Ishikawa (cell line): ENCODE measurements around the gene CD300LD.

Experiments
- CEBPB ChIP-seq: IDR thresholded peaks from 2 replicates; pipeline ENCODE4 v1.6.1; 2012
- CREB1 ChIP-seq: IDR thresholded peaks from 2 replicates; pipeline ENCODE4 v1.6.1; 2012; ENCODE audit warnings: low read depth
- EGR1 ChIP-seq: IDR thresholded peaks from 2 replicates; pipeline ENCODE4 v1.6.1; 2012
- EP300 ChIP-seq: IDR thresholded peaks from 2 replicates; pipeline ENCODE4 v1.6.1; 2012; ENCODE audit warnings: borderline replicate concordance
- FOXM1 ChIP-seq: IDR thresholded peaks from 2 replicates; pipeline ENCODE4 v1.6.1; 2012; ENCODE audit warnings: low read depth, borderline replicate concordance
- MAX ChIP-seq: IDR thresholded peaks from 2 replicates; pipeline ENCODE4 v1.6.1; 2012
- NFIC ChIP-seq: IDR thresholded peaks from 2 replicates; pipeline ENCODE4 v1.6.1; 2012
- RAD21 ChIP-seq: IDR thresholded peaks from 2 replicates; pipeline ENCODE4 v1.6.1; 2012; ENCODE audit warnings: low read depth
- REST ChIP-seq: IDR thresholded peaks from 2 replicates; pipeline ENCODE4 v1.6.1; 2012; ENCODE audit warnings: low read depth, mild to moderate bottlenecking
- TAF1 ChIP-seq: IDR thresholded peaks from 2 replicates; pipeline ENCODE4 v1.6.1; 2012; ENCODE audit warnings: low read depth, mild to moderate bottlenecking
- TCF12 ChIP-seq: IDR thresholded peaks from 2 replicates; pipeline ENCODE4 v1.6.1; 2012; ENCODE audit warnings: low read depth
- TEAD4 ChIP-seq: IDR thresholded peaks from 2 replicates; pipeline ENCODE4 v1.6.1; 2012
- USF1 ChIP-seq: IDR thresholded peaks from 2 replicates; pipeline ENCODE4 v1.6.1; 2012
- YY1 ChIP-seq: IDR thresholded peaks from 2 replicates; pipeline ENCODE4 v1.6.1; 2012; ENCODE audit warnings: low read depth
- ZBTB7A ChIP-seq: IDR thresholded peaks from 2 replicates; pipeline ENCODE4 v1.6.1; 2012; ENCODE audit warnings: low read depth

CD300LD gene

GRCh38 chr17:74578979-74579378 lies 13.1 kb downstream of the CD300LD start:
- TF ChIP-seq TCF12 (no peak), TAF1 (no peak), CREB1 (no peak), USF1 (no peak), NFIC (no peak), YY1 (no peak), EP300 (no peak), TEAD4 (no peak), FOXM1 (no peak), CEBPB (no peak)

- no peak for TF ChIP-seq RAD21
- TF ChIP-seq EP300: no peak
- TF ChIP-seq MAX: no peak
- no peak for TF ChIP-seq EGR1
- TF ChIP-seq NFIC: no peak
- no peak for TF ChIP-seq FOXM1
- TF ChIP-seq TAF1: no peak
- no peak for TF ChIP-seq ZBTB7A
- TF ChIP-seq TEAD4: no peak
- TF ChIP-seq YY1: no peak
- TF ChIP-seq CREB1: no peak
- TF ChIP-seq REST: no peak
- no peak for TF ChIP-seq USF1
- no peak for TF ChIP-seq TCF12
- TF ChIP-seq CEBPB: no peak
Measured at GRCh38 chr17:74574489-74575142, 17.5 kb downstream of the CD300LD start.

- no peak for TF ChIP-seq ZBTB7A
- no peak for TF ChIP-seq TCF12
Measured at GRCh38 chr17:74573169-74573568, 18.9 kb downstream of the CD300LD start.

- no peak for TF ChIP-seq MAX
- no peak for TF ChIP-seq EGR1
Measured at GRCh38 chr17:74571621-74572270, 20.3 kb downstream of the CD300LD start.

- TF ChIP-seq TEAD4: no peak
- no peak for TF ChIP-seq REST
- no peak for TF ChIP-seq TCF12
- TF ChIP-seq ZBTB7A: no peak
- TF ChIP-seq FOXM1: no peak
- no peak for TF ChIP-seq TAF1
- TF ChIP-seq CREB1: no peak
- no peak for TF ChIP-seq CEBPB
- TF ChIP-seq EP300: no peak
- TF ChIP-seq MAX: no peak
- no peak for TF ChIP-seq RAD21
- no peak for TF ChIP-seq NFIC
- no peak for TF ChIP-seq USF1
- TF ChIP-seq EGR1: no peak
- no peak for TF ChIP-seq YY1
Measured at GRCh38 chr17:74569020-74570003, 22.8 kb downstream of the CD300LD start.
